Kidney glomerular epithelial cell (primary cell): ENCODE data around the gene FAM227B.
"Not testable (repeated sequence)": the region's sequence is repeated elsewhere in the genome, so short reads cannot be mapped to it uniquely, and the experiment has no call there.

Source experiments
- DNase-seq: peaks from one replicate; lab custom pipeline; 2025; lab: John Stamatoyannopoulos, UW

FAM227B gene

GRCh38 chr15:49494842-49495241 lies 125.8 kb downstream of the FAM227B start:
- no peak for DNase-seq

DNA sequence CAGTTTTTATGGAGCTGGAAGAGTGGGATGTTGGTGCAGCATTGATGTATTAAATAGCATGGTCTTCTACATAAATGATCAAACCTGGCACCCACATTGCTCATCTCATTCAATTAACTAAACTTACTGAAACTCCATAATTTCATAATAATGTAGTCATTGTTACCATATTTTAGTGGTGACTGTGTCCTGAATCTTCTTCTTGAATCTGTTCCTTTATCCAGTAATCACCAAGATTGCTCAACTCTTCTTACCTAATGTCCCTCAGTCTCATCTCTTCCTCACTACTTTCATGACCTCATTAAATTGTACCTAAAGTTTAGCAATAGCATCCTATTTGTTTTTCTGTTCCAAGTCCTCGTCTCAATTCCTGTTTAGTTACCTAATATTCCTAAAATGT lies 127.8 kb downstream of the FAM227B start:
- DNase-seq, result no peak

DNA sequence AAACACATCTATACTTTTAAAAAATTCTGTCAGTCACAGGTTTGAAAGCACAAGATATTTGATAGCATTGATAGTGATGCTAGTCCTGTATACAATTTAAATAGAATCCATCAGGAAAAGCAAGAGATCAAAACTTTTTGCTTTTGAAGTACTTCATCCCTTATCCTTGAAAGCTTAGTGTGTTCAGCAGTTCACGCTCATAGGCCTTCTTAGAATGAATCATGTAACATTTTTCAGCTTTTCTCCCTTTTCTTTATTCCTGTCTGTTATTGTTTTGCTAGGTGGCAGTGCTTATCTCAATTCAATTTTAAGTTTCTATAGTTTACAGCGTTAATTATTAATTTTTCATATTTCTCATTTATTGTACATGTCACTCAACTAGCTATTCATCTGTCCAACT lies 128.5 kb downstream of the FAM227B start:
- no peak for DNase-seq

DNA sequence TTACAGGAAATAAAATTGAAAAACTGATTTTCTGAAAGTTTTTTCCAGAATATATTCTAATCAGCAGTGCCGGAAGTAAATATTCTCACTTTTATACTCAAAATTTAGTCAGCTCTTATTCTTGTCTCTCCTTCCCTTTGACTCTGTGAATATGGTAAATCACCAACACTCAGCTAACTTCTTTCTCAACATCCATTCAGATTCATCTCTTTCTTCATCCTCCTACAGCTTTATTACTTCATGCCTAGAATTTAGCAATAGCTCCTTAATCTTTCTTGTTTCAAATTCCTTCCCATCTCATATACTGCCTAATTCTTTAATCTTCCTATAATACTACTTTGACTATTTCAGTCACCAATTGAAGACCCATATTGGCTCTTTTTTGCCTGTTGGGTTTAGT lies 129.7 kb downstream of the FAM227B start:
- no peak for DNase-seq

DNA sequence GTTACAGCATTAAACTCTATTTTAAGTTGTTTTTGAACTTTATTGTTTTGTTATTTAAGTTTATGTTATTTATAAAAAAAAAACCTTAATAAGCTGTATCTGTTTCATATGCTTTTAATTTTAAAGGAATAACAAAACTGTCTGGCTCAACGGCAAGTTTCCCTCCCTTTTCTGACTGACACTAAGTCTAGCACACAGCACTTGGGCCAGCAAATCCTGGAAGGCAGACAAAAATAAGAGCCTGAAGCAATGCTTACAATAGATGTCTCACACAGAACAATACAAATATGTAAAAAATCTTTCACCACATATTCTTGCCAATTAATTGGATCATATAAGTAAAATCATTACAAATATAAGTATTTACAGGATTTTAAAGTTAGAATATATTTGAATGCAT lies 135.2 kb downstream of the FAM227B start:
- not testable (repeated sequence) for DNase-seq

GRCh38 chr15:49478982-49479381 lies 141.6 kb downstream of the FAM227B start:
- not testable (repeated sequence) for DNase-seq

- not testable (repeated sequence) for DNase-seq
Observed at GRCh38 chr15:49478021-49478420, 142.6 kb downstream of the FAM227B start.

- no peak for DNase-seq
Observed at GRCh38 chr15:49473031-49473430, 147.6 kb downstream of the FAM227B start.

DNA sequence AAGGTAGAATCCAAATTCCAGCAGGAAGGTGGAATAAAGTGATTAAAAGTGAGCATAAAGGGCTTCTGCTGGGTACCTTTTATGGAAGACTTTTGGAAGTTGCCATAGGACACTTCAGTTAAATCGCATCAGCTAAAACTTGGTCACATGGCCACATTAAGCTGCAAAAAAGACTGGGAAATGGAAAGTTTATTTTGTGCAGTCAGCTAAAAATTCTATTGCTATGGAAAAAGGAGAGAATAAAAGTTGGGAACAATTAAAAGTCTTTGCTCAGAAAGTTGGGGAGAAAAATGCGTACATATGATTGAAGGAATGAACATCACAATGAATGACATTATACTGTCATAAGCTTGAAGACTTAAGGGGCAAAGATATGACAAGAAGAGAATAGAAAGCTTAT lies 148.3 kb downstream of the FAM227B start:
- no peak for DNase-seq

- no peak for DNase-seq
Observed at GRCh38 chr15:49471733-49472132, 148.9 kb downstream of the FAM227B start.

DNA sequence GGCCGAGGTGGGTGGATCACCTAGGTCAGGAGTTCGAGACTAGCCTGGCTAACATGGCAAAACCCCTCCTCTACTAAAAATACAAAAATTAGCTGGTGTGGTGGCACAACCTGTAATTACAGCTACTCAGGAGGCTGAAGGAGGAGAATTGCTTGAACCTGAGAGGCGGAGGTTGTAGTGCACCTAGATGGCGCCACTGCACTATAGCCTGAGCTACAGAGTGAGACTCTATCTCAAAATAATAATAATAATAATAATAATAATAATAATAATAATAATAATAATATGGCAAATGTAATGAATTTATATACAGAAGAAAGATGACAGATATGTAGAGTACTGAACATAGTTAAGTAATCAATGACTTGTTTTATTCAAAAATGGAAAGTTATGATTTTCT lies 149.4 kb downstream of the FAM227B start:
- DNase-seq, result not testable (repeated sequence)

DNA sequence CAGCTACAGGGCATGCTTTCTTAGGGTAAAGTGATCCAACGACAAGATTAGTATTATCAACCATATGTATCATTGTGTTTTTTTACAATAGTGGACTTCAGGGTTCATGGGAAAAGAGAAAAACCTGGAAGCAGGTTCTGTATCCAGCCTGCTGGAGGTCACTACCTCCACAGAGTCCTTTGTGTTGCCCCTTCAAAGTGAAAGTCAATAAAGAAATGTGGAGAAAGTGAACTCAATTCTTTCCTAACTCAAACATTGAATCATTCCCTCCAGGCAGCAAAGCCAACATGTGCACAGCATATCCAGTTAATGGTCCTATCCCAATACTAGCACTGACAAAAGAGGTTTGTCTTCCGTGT lies 152.2 kb downstream of the FAM227B start:
- DNase-seq, result no peak

DNA sequence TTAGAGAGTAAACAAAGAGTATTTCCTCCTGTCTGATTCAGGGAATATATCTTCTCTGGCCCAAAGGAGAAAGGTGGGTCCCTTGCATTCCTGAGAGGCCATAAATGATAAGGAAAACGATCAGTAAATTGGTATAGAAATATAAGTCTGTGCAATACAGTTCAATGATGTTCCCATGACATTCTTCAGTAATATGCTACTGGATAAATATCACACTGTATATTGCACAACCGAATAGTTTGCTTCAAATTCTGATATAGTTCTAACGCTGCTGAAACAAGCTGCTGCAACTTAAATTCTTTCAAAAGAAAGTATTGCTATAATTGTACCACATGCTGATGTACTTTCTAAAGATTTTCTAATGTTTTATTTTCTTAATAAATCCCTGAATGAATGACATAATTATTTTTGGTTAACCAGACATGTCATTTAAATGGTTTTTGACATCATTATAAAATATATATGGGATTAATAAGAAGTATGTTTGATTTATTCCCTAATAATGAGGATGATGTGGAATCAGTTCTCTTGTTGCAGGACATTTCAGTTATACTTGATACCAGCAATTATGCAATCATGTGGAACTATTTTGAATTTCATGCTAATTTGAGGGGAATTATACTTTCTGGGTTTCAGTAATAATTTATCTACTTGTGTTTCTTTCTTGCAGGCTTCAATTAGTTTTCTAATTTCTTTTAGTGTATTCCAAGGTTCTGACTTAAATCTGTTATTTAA lies 152.7 kb downstream of the FAM227B start:
- no peak for DNase-seq

DNA sequence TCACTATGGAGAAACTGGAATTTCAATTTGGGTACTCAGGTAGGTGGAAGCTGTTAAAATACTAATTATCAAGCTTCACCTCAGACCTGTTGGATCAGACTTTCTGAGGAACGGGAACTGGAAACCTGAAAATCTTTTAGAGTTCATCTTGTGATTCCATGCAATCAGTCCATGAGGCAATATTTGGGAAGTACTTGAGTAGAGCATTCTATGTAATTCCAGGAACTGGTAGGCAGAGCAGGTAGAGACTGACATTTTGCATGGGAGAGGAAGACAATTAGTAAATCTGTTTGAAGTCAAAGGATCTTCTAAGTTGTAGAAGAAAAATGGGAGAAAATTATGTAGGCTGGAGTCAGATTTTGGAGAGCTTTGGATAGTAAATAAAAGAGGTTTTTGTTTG lies 154.5 kb downstream of the FAM227B start:
- DNase-seq, result no peak

DNA sequence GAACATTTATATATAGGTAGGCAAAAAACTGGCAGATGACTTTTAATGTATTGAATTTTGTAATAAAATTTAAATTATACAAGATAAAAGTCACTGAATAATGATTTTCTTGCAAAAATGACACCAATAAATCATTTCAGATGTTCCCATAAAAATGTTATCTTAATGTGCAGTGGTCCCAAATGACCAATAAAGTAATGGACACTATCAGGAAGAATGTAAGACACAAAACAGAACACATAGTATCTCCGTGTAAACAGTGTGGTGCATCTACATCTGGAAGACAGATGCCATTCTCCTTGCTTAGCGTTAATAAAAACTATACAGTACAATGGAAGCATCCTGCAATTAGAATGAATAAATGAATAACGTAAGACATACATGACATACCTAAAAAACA lies 156.1 kb downstream of the FAM227B start:
- no peak for DNase-seq

GRCh38 chr15:49462232-49462844 lies 158.3 kb downstream of the FAM227B start:
- DNase-seq, result no peak

DNA sequence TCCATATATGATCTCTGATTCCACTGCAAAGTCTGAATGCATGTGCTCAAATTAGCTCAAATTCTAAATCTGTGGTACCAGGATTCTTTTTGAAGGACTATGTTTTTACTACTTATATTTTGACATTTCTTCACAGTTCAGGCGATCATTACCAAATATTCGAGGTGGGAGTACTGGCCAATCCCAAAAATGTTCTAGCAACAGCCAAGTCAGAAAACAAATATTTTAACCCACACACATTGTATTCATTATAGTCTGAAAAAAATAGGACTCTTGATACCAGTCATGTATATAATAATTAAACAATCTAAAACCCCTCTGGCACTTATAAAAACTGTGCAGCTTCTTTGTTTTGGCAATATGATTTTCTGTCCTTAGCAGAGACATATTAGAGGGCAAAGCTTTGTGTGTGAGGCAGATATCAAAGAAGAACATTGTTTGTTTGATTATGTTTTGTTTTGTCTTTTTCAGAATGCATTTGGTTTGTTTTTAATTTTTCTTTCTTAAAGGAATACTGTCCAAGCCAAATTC lies 160.1 kb downstream of the FAM227B start:
- DNase-seq, result no peak

DNA sequence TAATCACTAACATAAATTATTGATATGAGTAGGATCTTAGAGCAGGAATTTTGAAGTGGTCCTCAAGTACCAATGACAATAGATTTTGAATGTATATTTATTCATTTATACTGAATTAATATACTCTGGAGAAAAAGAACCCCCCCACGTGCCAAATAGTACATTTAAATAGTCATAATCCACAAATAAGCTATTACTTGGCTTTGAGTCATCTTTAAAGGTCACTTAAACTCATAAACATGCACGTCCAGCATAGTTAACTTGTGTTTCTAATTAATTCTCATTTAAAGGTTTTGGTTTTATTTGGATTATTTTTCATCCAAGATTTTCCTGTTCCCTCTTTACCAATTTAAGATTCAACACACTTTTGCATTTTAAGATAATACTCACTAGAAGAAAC lies 162.5 kb downstream of the FAM227B start:
- DNase-seq, result no peak

DNA sequence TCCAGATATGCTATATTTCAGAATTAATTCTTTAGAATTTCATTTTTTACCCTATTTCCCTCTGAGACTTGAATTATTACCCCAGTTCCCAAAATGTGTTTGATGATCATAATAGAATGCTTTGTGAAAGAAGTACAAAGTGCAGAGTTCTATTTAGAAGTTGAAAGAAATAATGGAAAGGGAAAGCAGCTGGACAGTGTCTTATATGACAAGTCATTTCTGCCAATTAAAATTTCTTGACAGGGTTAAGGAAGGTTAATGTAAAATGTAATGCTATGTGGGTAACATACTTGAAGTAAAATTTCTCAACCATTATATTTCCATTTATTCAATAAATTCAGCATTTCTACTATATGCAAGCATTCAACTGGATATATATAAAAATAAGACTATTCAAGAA lies 164.5 kb downstream of the FAM227B start:
- DNase-seq, result no peak

DNA sequence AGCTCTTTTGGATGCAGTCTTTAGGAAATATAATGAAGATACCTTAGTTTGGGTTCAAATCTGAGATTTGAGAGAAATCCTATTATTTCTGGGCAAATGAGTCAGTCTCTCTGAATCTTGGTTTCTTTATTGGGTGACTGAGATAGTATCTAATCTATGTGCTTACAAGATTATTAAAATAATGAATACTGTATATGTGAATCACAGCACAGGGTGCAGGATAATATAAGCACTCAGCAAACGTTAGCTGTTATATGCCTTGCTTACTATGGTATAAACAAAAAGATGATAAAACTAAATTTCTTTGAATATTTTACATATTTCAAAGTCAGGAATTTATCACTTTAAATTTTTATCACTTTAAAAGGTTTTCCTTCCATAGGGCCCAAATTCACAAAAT lies 168.0 kb downstream of the FAM227B start:
- no peak for DNase-seq

GRCh38 chr15:49441816-49442215 lies 178.8 kb downstream of the FAM227B start:
- no peak for DNase-seq

GRCh38 chr15:49441356-49441755 lies 179.3 kb downstream of the FAM227B start:
- DNase-seq, result no peak

DNA sequence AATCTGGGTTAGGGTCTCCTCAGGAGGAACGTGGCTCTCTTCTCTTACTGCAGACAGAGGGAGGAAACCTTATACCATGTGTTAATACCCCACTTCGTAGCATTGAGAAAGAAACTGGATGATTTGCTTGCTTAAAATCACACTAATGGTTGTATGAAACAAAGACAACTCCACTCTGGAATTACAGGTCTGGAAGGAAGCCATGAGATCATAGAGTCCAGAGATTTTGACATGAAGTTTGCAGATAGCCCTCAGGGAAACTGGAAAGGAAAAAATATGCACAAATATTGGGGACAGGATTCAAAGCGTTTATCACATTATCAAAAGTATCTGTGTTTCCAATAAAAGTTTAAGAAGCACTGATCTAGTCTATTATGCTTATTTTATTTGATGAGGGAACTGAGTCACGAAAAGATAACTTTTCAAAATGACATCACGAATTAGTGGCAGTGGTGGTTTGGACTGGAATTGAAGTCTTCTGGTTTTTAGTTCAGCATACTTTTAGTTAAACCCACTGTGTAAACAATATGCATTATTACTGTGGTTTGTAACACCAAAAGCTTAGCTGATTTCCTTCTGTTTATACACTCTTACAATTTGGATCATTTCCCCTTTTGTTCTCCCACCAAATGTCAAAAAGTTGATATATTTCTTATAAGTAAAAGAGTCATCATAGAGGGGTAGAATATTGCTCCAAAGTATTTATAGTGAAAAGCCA lies 180.8 kb downstream of the FAM227B start:
- DNase-seq, result no peak
